Esophagus squamous epithelium (tissue), 5 donors: Measurements from ENCODE around the gene NDUFS2. TPM values are rescaled to one million over a fixed set of nuclear protein-coding genes. Genes with fewer than 3 reads are reported as not detected.

ENCODE experiments used
- DNase-seq: peaks from one replicate; lab custom pipeline; 2025; lab: John Stamatoyannopoulos, UW
- H3K27ac ChIP-seq, 4 donors: fragments of 200-600 bp; sonication (generic); one replicate each; pipeline ENCODE4 v1.5.1; 2016 to 2019; ENCODE audit warnings: mild to moderate bottlenecking in 1 of 4
- H3K27me3 ChIP-seq, 4 donors: fragments of 200-600 bp; sonication (generic); 1 replicate in 3 of 4; 2 replicates in 1 of 4; pipeline versions ENCODE4 v1.5.1 to v1.6.0; 2017 to 2021; ENCODE audit warnings: antibody characterized with exemption in 1 of 4
- H3K36me3 ChIP-seq, 3 donors: fragments of 200-600 bp; sonication (generic); one replicate each; pipeline ENCODE4 v1.5.1; 2016 to 2019
- H3K4me1 ChIP-seq, 3 donors: fragments of 200-600 bp; sonication (generic); one replicate each; pipeline ENCODE4 v1.5.1; 2017 to 2019
- H3K4me3 ChIP-seq, 4 donors: fragments of 200-600 bp; sonication (generic); 1 replicate in 3 of 4; 2 replicates in 1 of 4; pipeline ENCODE4 v1.5.1; 2016 to 2019; ENCODE audit warnings: mild to moderate bottlenecking in 2 of 4, moderate library complexity in 1 of 4
- H3K9me3 ChIP-seq, 3 donors: fragments of 200-600 bp; sonication (generic); one replicate each; pipeline ENCODE4 v1.5.1; 2016 to 2019
- CTCF ChIP-seq, 6 experiments: fragments of 450-650 bp in 4 of 6; fragments of 200-600 bp in 2 of 6; sonication (generic) in 2 of 6; IDR thresholded peaks; one replicate each; pipeline ENCODE4 v1.5.1; 2016 to 2019; ENCODE audit warnings: antibody characterized with exemption in 6 of 6, mild to moderate bottlenecking in 4 of 6, moderate library complexity in 4 of 6
- POLR2A ChIP-seq, 4 donors: fragments of 450-650 bp; IDR thresholded peaks; one replicate each; pipeline ENCODE4 v1.6.1; 2017; ENCODE audit warnings: antibody characterized with exemption in 4 of 4, mild to moderate bottlenecking in 4 of 4, moderate library complexity in 3 of 4
- WGBS, 2 donors: methylation state at CpG; one replicate each; pipeline ENCODE4 v1.1.5; 2018; 5-methylcytosine and 5-hydroxymethylcytosine counted together
- intact Hi-C: fragments of 100-400 bp; cut with DNase I; formaldehyde crosslinking; loops from one replicate; pipeline ENCODE4 v1.15.0; 2022
- total RNA-seq, 4 donors: library from RNA; depleted of rRNA; stranded (reverse); fragments of >200 nt; gene quantifications; one replicate each; pipeline ENCODE4 v1.1.0, GENCODE V29; 2016
- donor health status: DM: yes; HTN: yes; CAD: no.

The NDUFS2 gene
- 100 to 1,000 TPM in 2 of 4 donors, 10 to 100 TPM in 2; 77.7 to 140 (median 93.7) TPM for total RNA-seq

DNA sequence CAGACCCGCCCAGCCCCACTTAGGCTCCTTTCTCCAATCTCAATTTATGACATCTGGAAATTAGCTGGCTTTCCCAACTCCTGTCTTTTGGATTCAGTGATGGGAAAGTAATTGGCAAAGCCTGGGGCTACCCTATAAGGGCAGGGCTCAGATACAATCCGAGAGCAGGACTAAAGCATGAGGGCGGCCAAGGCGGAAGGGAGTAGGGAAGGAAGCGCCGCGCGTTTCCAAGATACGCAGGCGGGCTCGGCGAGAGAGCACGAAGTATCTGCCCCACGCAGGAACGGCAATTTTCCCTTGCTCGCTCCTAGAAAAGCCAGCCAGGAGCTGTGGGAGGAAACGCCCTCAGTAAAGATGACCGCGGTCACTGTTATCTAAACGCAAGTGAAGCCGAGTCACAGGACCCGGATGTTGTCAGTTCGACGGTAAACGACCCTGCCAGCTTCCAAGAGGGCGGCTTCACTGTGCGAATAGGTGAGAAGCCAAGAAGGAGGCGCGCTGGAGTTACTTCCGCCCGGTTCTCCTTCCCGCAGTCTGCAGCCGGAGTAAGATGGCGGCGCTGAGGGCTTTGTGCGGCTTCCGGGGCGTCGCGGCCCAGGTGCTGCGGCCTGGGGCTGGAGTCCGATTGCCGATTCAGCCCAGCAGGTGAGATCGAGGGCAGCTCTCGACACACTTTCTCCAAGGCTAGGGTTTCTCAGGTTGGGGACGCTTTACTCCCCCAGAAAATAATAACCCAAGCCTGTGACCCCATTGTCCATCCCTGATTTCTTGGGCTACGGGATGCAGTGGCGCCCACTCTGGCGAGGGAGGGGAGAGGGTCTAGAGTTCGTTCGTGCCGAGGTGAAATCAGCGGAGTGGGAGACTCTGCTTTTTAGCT lies at the start of gene NDUFS2:
TSS of gene NDUFS2 (plus strand) at position 532 of the 877 bp plus-strand sequence. CDS start at position 551, 19 bp downstream.
- no peaks in the 10 kb centered on the region for H3K27me3 ChIP-seq
- H3K4me1 ChIP-seq = peaks cover 43 to 91% (median 80%) of the 10 kb centered on the region in 3 donors

DNA sequence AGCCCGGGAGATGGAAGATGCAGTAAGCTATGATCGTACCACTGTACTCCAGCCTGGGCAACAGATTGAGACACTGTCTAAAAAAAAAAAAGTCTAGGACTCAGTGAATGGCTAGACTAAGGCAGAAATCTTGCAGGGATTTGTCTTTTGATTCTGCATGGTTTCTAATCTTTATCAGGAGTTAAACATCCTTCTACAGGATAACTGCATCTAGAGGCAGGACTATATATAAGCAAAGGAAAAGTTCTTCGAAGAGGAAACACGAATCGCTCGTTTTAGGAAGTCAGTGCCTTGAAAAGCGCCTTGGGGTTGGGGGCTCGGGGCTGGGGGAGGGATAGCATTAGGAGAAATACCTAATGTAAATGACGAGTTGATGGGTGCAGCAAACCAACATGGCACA lies 49.0 kb upstream of the NDUFS2 start:
- no peaks in the 10 kb centered on the region for H3K27me3 ChIP-seq
- intact Hi-C loops = no loop called here
- H3K4me3 ChIP-seq = peak overlapping the region; percentile 55 to 84 (median 72)
- H3K27ac ChIP-seq = peak overlapping the region; percentile 94 to 97 (median 94)
- 22 to 24% methylated on average over 9 of the region's 9 CpGs for WGBS, 2 donors
- H3K4me1 ChIP-seq = peaks cover 7 to 29% (median 8%) of the 10 kb centered on the region in 3 donors
- no peaks in the 10 kb centered on the region for H3K9me3 ChIP-seq
- TF ChIP-seq CTCF (IDR thresholded peaks at IDR 0.05) (no peak), POLR2A (IDR thresholded peaks at IDR 0.05) (no peak)
- peaks cover 0 to 16% (median 6%) of the 10 kb centered on the region in 3 donors for H3K36me3 ChIP-seq
- no peak for DNase-seq

More for the DNA sequence above, at the start of gene NDUFS2:
- Histone ChIP-seq H3K4me3 (peak within 1 kb of the TSS; percentile 58 to 89 (median 80)), H3K27ac (peak within 1 kb of the TSS; percentile 90 to 99 (median 97)), H3K36me3 (peaks cover 8 to 38% (median 9%) of the 10 kb centered on the region in 3 donors), H3K9me3 (no peaks in the 10 kb centered on the region)
- WGBS, 2 donors = 1 to 5% methylated on average over 21 to 31 of the region's 53 CpGs
- DNase-seq = peak; percentile 93
- intact Hi-C loops = no loop called here
- TF ChIP-seq CTCF (IDR thresholded peaks at IDR 0.05) (peak in 2 of 6 experiments; percentile 12 to 13), POLR2A (IDR thresholded peaks at IDR 0.05) (peak in 2 of 4 donors; percentile 51 to 88)

- Histone ChIP-seq H3K27ac (peak within 1 kb of the TSS; percentile 94 to 97 (median 94)), H3K4me3 (peak within 1 kb of the TSS; percentile 55 to 84 (median 72)), H3K27me3 (no peaks in the 10 kb centered on the region), H3K36me3 (peaks cover 0 to 21% (median 8%) of the 10 kb centered on the region in 3 donors), H3K4me1 (peaks cover 7 to 35% (median 10%) of the 10 kb centered on the region in 3 donors), H3K9me3 (no peaks in the 10 kb centered on the region)
- DNase-seq = peak; percentile 54
- intact Hi-C loops = no loop called here
- 0 to 1% methylated on average over 25 to 32 of the region's 33 CpGs for WGBS, 2 donors
- TF ChIP-seq CTCF (IDR thresholded peaks at IDR 0.05) (peak in 2 of 6 experiments; percentile 4 to 19), POLR2A (IDR thresholded peaks at IDR 0.05) (peak in 1 of 4 donors; percentile 38)
Observed at GRCh38 chr1:161153682-161154337, 48.4 kb upstream of the NDUFS2 start, which contains the start of gene UFC1. Gene UFC1, plus strand, starts transcription at chr1:161153978. Its CDS starts 20 bp downstream, at chr1:161153998.

DNA sequence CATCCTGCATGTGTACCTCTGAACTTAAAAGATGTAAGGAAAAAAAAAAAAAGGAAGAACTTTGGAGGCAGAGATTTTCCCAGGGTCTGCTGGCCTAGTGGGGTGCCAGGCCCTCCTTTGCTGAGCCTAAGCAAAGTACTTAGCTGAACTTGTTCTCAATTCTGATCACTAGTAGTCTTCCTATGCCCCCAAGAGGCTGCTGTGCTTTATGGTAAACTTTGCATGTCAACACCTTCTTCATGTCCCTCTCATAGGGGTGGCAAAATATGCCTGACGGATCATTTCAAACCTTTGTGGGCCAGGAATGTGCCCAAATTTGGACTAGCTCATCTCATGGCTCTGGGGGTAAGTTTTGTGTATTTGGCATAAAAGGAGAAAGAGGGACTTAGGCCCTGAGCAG lies 44.3 kb upstream of the NDUFS2 start:
- intact Hi-C loops = no loop called here
- H3K36me3 ChIP-seq = peaks cover 0 to 44% (median 8%) of the 10 kb centered on the region in 3 donors
- no peaks in the 10 kb centered on the region for H3K9me3 ChIP-seq
- H3K27ac ChIP-seq = no peak overlapping the region
- H3K4me1 ChIP-seq = peaks cover 17 to 69% (median 34%) of the 10 kb centered on the region in 3 donors
- H3K4me3 ChIP-seq = no peak overlapping the region
- TF ChIP-seq CTCF (IDR thresholded peaks at IDR 0.05) (no peak), POLR2A (IDR thresholded peaks at IDR 0.05) (no peak)
- DNase-seq = no peak
- WGBS, 2 donors = 100% methylated on average over 1 of the region's 1 CpG
- no peaks in the 10 kb centered on the region for H3K27me3 ChIP-seq
